GM21717 (cell line): ENCODE results near the gene MMP14.
"Not testable (repeated sequence)": the region's sequence is repeated elsewhere in the genome, so short reads cannot be mapped to it uniquely, and the experiment has no call there.

ENCODE experiments used
- ATAC-seq: cut with Tn5 transposase; IDR thresholded peaks from one replicate; pipeline ENCODE4 v1.9.1; 2021; ENCODE audit warnings: mild to moderate bottlenecking, moderate library complexity; ENCODE audit not compliant: unreplicated experiment

The MMP14 gene

GRCh38 chr14:22841311-22841710 lies 4.9 kb downstream of the MMP14 start:
- ATAC-seq = no peak

GRCh38 chr14:22841769-22842168 lies 5.4 kb downstream of the MMP14 start:
- no peak for ATAC-seq

DNA sequence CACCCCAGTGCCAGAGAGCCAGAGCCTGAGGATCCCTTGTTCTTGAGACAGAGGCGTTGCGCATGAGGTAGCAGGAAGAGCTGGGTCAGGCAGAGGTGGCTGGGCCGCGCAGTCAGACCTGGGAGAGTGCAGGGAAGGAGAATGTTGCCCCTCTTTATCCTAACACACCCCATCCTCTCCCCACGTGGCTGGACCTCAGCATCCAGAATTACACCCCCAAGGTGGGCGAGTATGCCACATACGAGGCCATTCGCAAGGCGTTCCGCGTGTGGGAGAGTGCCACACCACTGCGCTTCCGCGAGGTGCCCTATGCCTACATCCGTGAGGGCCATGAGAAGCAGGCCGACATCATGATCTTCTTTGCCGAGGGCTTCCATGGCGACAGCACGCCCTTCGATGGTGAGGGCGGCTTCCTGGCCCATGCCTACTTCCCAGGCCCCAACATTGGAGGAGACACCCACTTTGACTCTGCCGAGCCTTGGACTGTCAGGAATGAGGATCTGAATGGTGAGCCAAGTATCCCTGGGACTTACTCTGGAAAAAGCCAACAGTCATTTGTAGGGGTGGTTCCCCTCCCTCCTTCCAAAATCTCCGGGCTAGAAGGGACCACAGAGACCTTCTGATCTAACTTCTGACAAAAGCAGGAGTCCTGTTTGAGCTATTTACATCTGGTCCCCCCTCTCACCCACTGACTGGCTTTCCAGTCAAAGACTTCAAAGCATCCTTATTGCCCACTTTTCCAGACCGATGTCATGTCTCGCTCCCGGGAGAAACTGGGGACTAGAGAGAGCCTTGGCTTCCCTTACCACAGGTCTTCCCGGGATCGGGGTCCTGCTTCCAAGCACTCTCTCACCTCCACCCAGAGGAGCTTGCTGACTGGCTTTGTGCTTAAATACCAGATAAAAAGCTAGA lies 6.1 kb downstream of the MMP14 start:
- ATAC-seq = no peak

DNA sequence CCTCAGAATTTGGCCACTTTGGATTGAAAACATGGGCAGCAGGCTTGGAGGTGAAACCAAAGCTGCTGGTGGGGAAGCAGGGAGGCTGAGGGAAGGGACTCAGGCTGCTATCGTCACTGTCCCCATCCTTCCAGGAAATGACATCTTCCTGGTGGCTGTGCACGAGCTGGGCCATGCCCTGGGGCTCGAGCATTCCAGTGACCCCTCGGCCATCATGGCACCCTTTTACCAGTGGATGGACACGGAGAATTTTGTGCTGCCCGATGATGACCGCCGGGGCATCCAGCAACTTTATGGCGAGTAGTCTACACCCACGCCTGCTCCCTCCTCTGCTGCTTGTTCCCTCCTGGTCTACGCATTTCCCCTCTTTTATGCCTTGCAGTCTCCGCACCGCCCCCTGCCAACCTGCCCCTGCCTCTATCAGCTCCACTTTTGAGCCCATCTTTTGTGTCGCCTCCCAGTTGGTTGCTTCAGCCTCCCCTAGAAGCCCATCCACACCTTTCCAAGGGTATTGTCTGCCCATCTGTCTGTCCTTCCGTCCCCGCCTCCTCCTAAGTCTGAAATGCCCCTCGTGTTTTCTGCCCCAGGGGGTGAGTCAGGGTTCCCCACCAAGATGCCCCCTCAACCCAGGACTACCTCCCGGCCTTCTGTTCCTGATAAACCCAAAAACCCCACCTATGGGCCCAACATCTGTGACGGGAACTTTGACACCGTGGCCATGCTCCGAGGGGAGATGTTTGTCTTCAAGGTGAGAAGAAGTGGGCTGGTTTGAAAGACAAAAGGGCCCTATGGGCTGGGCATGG lies 6.9 kb downstream of the MMP14 start:
- ATAC-seq = no peak

DNA sequence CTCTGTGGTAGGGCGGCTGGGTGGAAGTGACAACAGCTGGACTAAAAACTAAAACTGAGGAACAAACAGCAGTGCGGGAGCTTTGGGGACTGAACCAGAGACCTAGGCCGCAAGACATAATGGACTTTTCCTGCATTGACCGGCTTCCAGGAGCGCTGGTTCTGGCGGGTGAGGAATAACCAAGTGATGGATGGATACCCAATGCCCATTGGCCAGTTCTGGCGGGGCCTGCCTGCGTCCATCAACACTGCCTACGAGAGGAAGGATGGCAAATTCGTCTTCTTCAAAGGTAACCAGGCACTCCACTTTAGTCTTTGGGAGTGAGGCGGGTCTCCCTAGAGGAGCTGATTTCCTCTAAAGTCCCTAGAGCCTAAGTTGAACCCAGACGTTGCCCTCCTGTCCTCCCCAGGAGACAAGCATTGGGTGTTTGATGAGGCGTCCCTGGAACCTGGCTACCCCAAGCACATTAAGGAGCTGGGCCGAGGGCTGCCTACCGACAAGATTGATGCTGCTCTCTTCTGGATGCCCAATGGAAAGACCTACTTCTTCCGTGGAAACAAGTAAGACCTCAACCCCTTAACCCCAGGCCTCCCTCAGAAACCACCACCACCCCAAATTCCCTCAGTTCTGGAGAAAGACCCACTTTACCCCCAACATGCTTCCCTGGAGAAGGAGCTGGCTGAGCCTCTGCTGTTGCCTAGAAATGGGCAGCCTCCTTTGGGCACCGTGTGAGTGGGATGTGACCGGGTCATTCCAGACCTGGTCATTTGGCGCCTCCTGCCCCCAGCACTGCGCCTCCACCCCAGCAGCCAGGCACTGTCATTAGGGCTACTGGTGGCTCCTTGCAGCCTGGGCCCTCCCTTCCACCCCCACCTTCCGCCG lies 8.1 kb downstream of the MMP14 start:
- ATAC-seq = no peak

GRCh38 chr14:22845103-22845394 lies 8.7 kb downstream of the MMP14 start:
- no peak for ATAC-seq

DNA sequence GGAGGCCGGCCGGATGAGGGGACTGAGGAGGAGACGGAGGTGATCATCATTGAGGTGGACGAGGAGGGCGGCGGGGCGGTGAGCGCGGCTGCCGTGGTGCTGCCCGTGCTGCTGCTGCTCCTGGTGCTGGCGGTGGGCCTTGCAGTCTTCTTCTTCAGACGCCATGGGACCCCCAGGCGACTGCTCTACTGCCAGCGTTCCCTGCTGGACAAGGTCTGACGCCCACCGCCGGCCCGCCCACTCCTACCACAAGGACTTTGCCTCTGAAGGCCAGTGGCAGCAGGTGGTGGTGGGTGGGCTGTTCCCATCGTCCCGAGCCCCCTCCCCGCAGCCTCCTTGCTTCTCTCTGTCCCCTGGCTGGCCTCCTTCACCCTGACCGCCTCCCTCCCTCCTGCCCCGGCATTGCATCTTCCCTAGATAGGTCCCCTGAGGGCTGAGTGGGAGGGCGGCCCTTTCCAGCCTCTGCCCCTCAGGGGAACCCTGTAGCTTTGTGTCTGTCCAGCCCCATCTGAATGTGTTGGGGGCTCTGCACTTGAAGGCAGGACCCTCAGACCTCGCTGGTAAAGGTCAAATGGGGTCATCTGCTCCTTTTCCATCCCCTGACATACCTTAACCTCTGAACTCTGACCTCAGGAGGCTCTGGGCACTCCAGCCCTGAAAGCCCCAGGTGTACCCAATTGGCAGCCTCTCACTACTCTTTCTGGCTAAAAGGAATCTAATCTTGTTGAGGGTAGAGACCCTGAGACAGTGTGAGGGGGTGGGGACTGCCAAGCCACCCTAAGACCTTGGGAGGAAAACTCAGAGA lies 9.6 kb downstream of the MMP14 start:
- ATAC-seq = no peak

DNA sequence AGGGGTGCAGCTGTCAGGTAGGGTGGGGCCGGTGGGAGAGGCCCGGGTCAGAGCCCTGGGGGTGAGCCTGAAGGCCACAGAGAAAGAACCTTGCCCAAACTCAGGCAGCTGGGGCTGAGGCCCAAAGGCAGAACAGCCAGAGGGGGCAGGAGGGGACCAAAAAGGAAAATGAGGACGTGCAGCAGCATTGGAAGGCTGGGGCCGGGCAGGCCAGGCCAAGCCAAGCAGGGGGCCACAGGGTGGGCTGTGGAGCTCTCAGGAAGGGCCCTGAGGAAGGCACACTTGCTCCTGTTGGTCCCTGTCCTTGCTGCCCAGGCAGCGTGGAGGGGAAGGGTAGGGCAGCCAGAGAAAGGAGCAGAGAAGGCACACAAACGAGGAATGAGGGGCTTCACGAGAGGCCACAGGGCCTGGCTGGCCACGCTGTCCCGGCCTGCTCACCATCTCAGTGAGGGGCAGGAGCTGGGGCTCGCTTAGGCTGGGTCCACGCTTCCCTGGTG lies 10.5 kb downstream of the MMP14 start:
- no peak for ATAC-seq

DNA sequence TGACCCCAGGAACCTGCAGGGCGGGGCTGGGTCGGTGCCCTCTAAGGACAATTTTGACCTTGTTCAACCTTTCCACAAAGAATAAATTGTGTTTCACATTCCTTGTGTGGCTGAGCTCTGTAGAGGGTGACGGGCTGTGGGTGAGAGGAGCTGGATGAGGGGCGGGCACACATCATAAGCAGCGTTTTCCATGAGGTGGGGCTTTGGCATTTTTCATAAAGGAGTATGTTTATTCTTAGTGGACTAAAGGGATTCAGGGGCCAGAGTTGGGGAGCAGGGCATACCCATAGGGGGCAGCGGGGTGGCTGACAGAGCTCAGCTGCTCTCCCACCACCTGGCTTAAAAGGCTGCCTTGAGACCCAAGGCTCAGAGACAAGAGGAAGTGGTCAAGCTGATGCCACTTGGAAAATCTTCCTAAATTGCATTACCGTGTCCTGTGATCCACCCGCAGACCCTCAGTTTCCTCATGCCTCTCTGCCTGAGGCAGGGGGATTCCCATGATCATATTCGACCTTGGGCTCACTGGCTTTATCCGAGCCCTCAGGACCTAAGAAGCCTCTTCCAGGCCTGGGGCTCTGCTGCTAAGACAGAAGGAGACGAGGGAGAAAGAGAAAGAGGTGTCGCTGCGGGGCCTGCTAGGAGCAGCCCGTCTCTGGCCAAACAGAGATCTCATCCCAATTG lies 11.4 kb downstream of the MMP14 start:
- no peak for ATAC-seq

- ATAC-seq = no peak
Observed at GRCh38 chr14:22848351-22849164, 12.2 kb downstream of the MMP14 start.

GRCh38 chr14:22849212-22849819 lies 12.9 kb downstream of the MMP14 start:
- no peak for ATAC-seq

- no peak for ATAC-seq
Observed at GRCh38 chr14:22850944-22851764, 14.8 kb downstream of the MMP14 start.

DNA sequence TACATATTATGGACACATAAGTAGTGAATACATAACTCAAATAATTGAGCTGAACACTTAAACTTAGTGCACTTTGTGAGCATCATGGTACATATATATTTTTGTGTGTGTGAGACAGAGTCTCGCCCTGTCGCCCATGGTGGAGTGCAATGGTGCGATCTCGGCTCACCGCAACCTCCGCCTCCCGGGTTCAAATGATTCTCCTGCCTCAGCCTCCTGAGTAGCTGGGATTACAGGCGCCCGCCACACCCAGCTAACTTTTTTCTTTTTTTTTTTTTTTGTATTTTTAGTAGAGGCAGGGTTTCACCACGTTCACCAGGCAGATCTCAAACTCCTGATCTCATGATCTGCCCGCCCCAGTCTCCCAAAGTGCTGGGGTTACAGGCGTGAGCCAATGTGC lies 15.8 kb downstream of the MMP14 start:
- ATAC-seq = not testable (repeated sequence)

GRCh38 chr14:22852599-22852939 lies 16.2 kb downstream of the MMP14 start:
- ATAC-seq = no peak

DNA sequence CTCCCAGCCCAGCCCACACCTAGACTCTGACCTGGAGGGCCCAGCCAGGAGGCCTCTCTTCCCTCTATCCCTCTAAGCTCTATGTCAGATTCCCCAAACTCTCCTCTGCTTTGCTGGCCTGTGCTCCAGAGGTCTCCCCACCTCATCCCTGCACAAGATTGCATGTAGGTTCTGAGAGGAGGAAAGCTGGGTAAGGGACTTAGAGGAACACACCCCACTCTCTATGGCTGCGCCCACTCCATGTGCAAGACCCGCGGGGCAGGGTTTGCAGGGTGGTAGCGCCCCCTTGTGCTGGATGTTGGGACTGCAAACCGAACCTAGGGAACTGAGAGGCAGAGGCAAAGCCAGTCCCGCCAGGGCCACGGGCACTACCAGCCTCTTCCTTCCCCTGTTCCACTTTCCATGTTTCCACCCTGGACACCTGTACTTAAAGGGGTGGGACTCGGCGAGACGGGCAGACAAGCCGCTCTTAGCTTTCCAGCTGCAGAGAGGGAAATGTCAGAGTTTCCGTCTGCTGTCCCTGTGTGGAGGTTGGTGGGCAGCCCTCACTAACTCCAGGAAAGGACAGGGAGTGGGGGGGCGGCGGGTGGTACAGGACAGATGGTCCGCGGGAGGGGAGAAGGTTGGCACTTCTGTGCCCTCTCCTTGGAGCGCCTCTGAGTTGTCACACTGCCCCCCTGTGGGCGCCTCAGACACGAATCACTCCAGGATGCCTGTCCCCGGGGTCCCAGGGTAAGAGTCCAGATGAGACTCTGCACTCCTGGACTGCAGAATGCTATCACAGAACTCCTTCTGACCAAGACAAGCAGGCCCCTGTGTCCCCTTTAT lies 16.8 kb downstream of the MMP14 start:
- ATAC-seq = peak; percentile 61

DNA sequence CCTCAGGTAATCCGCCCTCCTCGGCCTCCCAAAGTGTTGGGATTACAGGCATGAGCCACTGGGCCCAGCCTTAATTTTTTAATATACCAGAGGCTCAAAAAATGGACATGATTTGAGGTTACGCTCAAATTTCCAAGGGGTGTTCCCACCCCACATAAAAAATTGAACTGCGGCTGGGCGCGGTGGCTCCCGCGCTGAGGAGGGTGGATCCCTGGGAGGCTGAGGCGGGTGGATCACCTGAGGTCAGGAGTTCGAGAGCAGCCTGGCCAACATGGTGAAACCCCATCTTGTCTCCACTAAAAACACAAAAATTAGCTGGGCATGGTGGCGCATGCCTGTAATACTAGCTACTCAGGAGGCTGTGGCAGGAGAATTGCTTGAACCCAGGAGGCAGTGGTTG lies 17.9 kb downstream of the MMP14 start:
- ATAC-seq = not testable (repeated sequence)
